GM18861 (cell line): Measurements from ENCODE around the gene LAMB3.

Experiments
- ATAC-seq: cut with Tn5 transposase; IDR thresholded peaks from one replicate; pipeline ENCODE4 v1.9.1; 2021; ENCODE audit not compliant: unreplicated experiment

LAMB3 gene

GRCh38 chr1:209662879-209663327 lies 10.7 kb upstream of the LAMB3 start:
- no peak for ATAC-seq

- ATAC-seq, result no peak
Measured at GRCh38 chr1:209661071-209661470, 8.8 kb upstream of the LAMB3 start.

GRCh38 chr1:209659909-209660308 lies 7.7 kb upstream of the LAMB3 start:
- ATAC-seq, result peak; percentile 86

- no peak for ATAC-seq
Measured at GRCh38 chr1:209657918-209658317, 5.7 kb upstream of the LAMB3 start.

GRCh38 chr1:209657140-209657879 lies 5.1 kb upstream of the LAMB3 start:
- ATAC-seq, result peak; percentile 43

GRCh38 chr1:209655411-209656231 lies 3.4 kb upstream of the LAMB3 start:
- ATAC-seq, result no peak

GRCh38 chr1:209653915-209654351 lies 1.7 kb upstream of the LAMB3 start:
- ATAC-seq, result no peak

- peak; percentile 30 for ATAC-seq
Measured at GRCh38 chr1:209652873-209653401, 712 bp upstream of the LAMB3 start.

GRCh38 chr1:209651138-209651587 lies 1.1 kb downstream of the LAMB3 start:
- peak; percentile 46 for ATAC-seq

GRCh38 chr1:209650454-209650853 lies 1.8 kb downstream of the LAMB3 start:
- ATAC-seq, result no peak

- no peak for ATAC-seq
Measured at GRCh38 chr1:209648931-209649776, 3.1 kb downstream of the LAMB3 start.

- ATAC-seq, result no peak
Measured at GRCh38 chr1:209648346-209648745, 3.9 kb downstream of the LAMB3 start.

GRCh38 chr1:209647156-209647555 lies 5.1 kb downstream of the LAMB3 start:
- no peak for ATAC-seq

- ATAC-seq, result no peak
Measured at GRCh38 chr1:209646558-209646957, 5.7 kb downstream of the LAMB3 start.

- no peak for ATAC-seq
Measured at GRCh38 chr1:209645574-209646452, 6.4 kb downstream of the LAMB3 start.

GRCh38 chr1:209643285-209644020 lies 8.8 kb downstream of the LAMB3 start:
- no peak for ATAC-seq

- ATAC-seq, result no peak
Measured at GRCh38 chr1:209642816-209643215, 9.4 kb downstream of the LAMB3 start.

- ATAC-seq, result no peak
Measured at GRCh38 chr1:209641832-209642172, 10.4 kb downstream of the LAMB3 start.

- ATAC-seq, result no peak
Measured at GRCh38 chr1:209635850-209636249, 16.4 kb downstream of the LAMB3 start.
